D721Med (cell line): ENCODE measurements around the gene C1QTNF1.

Experiments
- DNase-seq: peaks from one replicate; pipeline ENCODE4 v3.0.0; 2011; ENCODE audit warnings: low spot score; ENCODE audit not compliant: insufficient read length
- FAIRE-seq: peaks from 2 replicates; lab custom pipeline; 2011; peaks lifted over from hg19 to GRCh38; lab: Jason Lieb, UNC
- TF ChIP-seq, protein P1 (sequence below): IDR thresholded peaks from 2 replicates; pipeline ENCODE4 v1.5.1; 2012; ENCODE audit warnings: mild to moderate bottlenecking, control low read depth; ENCODE audit not compliant: insufficient read depth; ENCODE audit errors: missing control alignments

C1QTNF1 gene

DNA sequence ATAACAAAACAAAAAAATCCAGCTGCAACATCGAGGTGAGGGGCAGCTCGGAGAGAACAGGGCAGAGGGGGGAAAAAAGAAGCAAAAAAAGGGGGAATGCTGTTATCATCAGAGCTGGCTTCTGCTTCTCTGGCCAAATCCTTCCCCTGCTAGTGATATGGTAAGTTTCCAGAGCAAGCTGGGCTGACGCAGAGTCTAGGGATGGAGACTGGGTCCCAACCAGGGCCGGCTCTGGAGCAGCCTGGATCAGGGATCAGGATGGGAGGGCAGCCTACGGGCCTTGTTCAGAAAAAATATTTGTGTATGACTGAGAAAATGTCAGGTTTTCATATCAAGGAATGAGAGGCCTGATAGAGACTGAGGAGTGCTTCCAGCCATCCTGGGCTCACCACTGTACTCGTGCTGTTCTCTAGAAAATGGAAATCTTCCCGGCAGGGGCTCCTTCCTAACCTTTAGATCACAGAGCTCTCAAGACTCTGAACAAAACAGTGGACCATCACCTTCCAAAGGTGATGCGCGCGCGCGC, 726 bp upstream of the C1QTNF1 start:
- FAIRE-seq (no peak), DNase-seq (no peak)
- TF ChIP-seq, protein P1, sequence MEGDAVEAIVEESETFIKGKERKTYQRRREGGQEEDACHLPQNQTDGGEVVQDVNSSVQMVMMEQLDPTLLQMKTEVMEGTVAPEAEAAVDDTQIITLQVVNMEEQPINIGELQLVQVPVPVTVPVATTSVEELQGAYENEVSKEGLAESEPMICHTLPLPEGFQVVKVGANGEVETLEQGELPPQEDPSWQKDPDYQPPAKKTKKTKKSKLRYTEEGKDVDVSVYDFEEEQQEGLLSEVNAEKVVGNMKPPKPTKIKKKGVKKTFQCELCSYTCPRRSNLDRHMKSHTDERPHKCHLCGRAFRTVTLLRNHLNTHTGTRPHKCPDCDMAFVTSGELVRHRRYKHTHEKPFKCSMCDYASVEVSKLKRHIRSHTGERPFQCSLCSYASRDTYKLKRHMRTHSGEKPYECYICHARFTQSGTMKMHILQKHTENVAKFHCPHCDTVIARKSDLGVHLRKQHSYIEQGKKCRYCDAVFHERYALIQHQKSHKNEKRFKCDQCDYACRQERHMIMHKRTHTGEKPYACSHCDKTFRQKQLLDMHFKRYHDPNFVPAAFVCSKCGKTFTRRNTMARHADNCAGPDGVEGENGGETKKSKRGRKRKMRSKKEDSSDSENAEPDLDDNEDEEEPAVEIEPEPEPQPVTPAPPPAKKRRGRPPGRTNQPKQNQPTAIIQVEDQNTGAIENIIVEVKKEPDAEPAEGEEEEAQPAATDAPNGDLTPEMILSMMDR, result no peak

DNA sequence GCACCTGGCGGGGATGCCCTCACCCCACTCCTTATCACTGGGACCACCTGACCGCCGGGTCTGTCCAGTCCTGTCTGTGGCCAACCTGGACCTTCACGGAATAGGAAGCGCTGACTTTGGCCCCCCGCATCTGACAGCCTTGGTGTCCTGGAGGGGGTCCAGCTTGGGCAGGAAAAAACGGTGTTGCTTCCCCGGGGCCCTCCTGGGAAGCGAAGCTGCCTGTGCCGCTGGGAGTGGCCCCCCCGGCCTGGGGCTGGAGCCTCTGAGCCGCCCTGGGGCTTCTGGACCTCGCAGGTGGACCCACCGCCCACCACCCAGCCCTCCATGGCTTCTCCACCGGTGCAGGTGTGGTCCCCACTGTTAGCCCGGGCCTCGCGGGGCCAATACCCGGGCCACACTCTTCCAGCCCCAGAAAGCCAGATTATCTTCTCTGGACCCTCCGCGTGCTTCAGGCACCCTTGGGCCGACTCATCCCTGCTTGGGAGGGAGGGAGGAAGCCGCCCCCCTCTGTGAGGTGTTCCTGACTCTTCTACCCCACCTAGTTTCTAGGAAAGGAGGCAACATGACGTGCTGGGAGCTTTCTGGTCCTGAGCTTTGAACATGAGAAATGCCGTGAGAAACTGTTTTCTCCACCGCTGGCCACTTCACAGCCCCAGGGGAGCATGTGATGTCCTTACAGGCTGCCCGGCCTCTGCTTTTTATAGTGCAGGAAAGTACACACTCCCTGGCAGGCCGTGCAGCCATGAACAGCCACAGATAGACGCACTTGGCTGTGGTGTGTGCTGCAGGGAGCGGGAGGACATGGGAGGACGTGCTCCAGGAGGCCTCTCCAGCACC, 1.1 kb downstream of the C1QTNF1 start:
- TF ChIP-seq, protein P1, result no peak
- no peak for FAIRE-seq
- no peak for DNase-seq

DNA sequence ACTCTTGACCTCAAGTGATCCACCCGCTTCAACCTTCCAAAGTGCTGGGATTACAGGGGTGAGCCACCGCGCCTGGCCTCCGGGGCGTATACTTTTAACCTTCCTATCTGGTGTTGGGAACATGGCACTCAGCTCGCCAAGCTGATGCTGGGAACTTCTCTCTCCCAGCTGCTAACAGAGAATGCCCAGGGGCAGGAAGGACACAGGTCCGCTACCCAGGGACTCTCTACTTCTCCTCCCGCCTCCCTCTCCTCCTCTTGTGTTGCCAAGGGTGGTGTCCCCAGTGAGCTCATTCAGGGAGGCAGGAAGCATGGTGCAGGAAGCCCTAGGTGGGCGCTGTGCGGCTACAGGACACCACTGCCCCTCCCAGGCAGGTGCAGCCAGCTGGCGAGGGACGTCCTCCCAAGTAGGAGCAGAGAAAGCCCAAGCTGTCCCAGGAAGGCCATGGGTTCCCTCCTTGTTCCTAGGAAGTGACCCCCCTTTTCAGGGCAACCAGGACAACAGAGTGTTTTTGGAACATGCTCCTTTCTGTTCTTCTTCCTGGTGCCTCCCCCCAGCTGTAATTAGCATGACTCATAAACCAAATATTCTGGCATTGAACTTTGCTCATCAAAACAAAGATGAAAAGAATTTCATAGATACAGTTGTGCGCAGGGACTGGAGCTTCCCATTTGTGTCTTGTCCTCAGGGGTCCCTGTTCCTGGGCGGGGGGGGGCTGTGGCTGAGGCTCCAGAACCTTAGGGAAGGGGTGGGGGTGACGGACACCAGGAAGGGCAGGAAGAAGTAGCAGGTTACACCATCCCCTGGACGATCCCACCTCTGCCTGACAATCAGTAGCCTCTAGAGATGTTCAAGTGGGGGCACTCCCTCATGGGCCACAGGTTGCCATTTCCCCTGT, 2.7 kb downstream of the C1QTNF1 start:
- TF ChIP-seq, protein P1, result no peak
- FAIRE-seq (no peak), DNase-seq (no peak)

DNA sequence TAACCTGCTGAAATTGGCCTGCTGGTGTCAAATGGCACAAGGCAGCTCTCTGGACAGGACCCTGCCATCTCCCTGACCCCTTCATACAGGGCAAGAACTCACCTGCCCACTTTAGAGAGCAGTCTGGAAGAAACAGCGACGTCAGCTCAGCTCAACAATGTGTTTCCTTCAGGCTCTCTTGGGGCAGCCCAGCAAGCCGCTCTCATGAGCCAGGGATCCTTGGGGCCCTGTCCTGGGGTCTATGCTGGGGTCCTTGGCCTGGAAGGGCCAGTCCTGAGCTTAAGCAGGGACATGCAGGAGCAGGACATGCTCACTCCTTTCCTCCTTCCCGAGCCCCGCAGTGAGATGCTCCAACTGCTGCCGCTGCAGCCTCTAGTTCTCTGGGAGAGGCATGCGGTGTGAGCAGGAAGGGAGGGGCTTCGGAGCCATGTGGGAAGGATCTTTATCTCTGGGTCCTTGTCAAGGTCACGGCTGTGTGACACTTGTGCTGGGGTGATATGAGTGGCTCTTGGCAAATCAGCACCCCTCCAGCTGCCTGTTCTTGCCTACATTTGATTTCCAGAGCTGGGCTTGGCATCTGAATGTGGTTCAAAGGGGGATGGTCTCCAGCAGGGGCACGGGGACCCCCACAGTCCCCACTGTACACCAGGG, 3.4 kb downstream of the C1QTNF1 start:
- TF ChIP-seq, protein P1, result no peak
- DNase-seq (no peak), FAIRE-seq (no peak)

DNA sequence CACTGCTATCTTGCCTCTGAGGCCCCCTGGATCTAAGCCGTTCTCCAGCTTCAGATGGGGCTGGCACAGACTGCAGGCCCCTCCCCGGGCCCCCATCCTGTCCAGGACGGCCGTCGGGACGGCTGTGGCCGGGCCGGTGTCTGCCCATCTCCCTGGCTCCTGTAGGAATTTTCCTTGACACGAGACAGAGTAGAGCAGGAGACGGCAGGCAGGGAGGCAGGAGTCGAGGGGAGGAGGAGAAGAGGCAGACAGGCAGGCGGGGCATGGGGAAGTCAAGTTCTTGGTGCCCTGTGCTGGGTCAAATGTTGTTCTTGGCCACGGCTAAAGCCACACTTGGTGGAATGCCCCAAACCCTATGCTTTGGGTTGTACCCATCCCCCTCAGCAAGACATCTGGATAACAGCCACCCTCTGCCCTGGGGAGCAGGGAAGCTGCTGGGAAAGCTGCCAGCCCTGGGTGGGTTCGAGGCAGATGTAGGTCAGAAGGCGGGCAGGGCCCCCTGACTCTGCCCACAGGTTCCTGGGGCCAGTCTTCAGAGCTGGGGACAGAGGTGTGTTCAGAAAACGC, 4.0 kb downstream of the C1QTNF1 start:
- FAIRE-seq, result no peak
- TF ChIP-seq, protein P1, result no peak
- DNase-seq, result no peak

DNA sequence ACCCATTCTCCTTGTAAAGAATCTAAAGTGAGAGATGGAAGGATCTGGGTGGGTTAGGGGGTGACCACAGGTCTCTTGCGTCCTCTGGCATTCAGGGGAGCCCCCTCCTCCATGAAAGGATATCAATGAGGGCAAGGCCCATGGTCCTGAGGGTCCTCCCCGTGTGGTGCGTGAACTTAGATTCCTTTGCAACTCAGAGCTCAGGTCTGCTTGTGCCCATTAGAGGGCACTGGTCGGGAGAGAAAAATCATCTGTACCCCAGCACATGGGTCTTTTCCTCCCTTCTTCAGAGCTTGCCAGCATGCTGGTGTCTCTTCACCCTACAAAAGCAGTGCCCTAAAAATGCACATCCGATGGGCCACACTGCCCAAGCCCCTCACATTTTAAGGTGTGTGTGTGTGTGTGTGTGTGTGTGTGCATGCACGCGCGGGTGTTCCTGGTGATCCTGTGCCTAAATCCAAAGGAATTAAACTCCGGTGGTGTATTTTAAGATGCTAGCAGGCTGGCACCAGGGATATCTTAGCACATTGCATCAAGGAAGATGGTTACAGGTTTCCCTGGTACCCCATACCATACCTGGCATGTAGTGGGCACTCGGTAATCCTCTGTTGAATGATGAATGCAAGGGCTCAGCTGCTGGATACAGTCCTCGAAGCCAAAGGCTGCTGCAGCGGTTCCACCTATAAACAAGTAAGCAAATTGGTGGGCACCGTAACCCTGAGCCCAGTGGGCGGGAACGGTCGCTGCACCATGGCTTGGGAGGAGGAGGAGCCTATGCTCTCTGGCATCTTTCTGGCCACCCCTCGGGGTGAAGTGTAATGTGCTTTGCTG, 4.7 kb downstream of the C1QTNF1 start:
- TF ChIP-seq, protein P1, result peak; percentile 30
- FAIRE-seq (no peak), DNase-seq (no peak)
